ENCODE data around the gene PCDH9.
"Not testable (repeated sequence)": the region's sequence is repeated elsewhere in the genome, so short reads cannot be mapped to it uniquely, and the experiment has no call there.

The PCDH9 gene

GRCh38 chr13:66259426-66259825, 970.7 kb downstream of the PCDH9 start:
- not testable (repeated sequence) for DNase-seq (ENCODE audit: low read depth)

Measured in T-helper 22 cell (primary cell).